Body of pancreas (tissue), 4 donors: Measurements from ENCODE around the gene SBK1. TPM values are rescaled to one million over a fixed set of nuclear protein-coding genes. Genes with fewer than 3 reads are reported as not detected.

Experiments used
- ATAC-seq: fragments of 150-250 bp; one replicate; pipeline ENCODE4 v1.9.1; 2016
- DNase-seq, 4 donors: peaks; one replicate each; pipeline ENCODE4 v3.0.0-alpha.2; 2019
- H3K27ac ChIP-seq, 4 donors: fragments of 200-600 bp; sonication (generic); 1 replicate in 3 of 4; 2 replicates in 1 of 4; pipeline versions ENCODE4 v1.5.1 to v1.6.1; 2016 to 2019; ENCODE audit warnings: mild to moderate bottlenecking in 1 of 4, mixed read lengths in 1 of 4, moderate library complexity in 1 of 4
- H3K27me3 ChIP-seq, 2 donors: fragments of 200-600 bp; sonication (generic); one replicate each; pipeline ENCODE4 v1.6.0; 2016; ENCODE audit warnings: mild to moderate bottlenecking in 1 of 2
- H3K36me3 ChIP-seq, 2 donors: fragments of 200-600 bp; sonication (generic); replicated peaks in 1 of 2; 2 replicates each; pipeline ENCODE4 v1.5.1; 2016; ENCODE audit warnings: low read depth in 2 of 2; ENCODE audit not compliant: insufficient read depth in 1 of 2
- H3K4me1 ChIP-seq: fragments of 200-600 bp; sonication (generic); one replicate; pipeline ENCODE4 v1.6.0; 2016
- H3K4me3 ChIP-seq, 2 donors: fragments of 200-600 bp; sonication (generic); 1 replicate in 1 of 2; 2 replicates in 1 of 2; pipeline ENCODE4 v1.5.1; 2016 to 2019
- H3K9me3 ChIP-seq, 3 donors: fragments of 200-600 bp; sonication (generic); 1 replicate in 2 of 3; 2 replicates in 1 of 3; pipeline ENCODE4 v1.5.1; 2016
- POLR2A ChIP-seq, 3 donors: fragments of 450-650 bp; IDR thresholded peaks; one replicate each; pipeline ENCODE4 v1.6.1; 2016; ENCODE audit warnings: antibody characterized with exemption in 3 of 3, mild to moderate bottlenecking in 2 of 3
- WGBS, 2 donors: methylation state at CpG; one replicate each; pipeline ENCODE4 v1.1.5; 2017; 5-methylcytosine and 5-hydroxymethylcytosine counted together
- intact Hi-C: fragments of 100-400 bp; cut with DNase I; formaldehyde crosslinking; loops from one replicate; pipeline ENCODE4 v1.15.1; 2023
- total RNA-seq, 2 donors: library from RNA; depleted of rRNA; stranded (reverse); fragments of >200 nt; gene quantifications; one replicate each; pipeline ENCODE4 v1.1.0, GENCODE V29; 2016
- TF ChIP-seq, protein P1 (sequence below), 7 experiments: fragments of 450-650 bp in 4 of 7; fragments of 200-600 bp in 3 of 7; sonication (generic) in 3 of 7; IDR thresholded peaks; one replicate each; pipeline ENCODE4 v1.5.1; 2016 to 2019; ENCODE audit warnings: antibody characterized with exemption in 7 of 7

The SBK1 gene
- total RNA-seq, 2 donors from 2014 or later: 1.3 to 2.6 TPM

DNA sequence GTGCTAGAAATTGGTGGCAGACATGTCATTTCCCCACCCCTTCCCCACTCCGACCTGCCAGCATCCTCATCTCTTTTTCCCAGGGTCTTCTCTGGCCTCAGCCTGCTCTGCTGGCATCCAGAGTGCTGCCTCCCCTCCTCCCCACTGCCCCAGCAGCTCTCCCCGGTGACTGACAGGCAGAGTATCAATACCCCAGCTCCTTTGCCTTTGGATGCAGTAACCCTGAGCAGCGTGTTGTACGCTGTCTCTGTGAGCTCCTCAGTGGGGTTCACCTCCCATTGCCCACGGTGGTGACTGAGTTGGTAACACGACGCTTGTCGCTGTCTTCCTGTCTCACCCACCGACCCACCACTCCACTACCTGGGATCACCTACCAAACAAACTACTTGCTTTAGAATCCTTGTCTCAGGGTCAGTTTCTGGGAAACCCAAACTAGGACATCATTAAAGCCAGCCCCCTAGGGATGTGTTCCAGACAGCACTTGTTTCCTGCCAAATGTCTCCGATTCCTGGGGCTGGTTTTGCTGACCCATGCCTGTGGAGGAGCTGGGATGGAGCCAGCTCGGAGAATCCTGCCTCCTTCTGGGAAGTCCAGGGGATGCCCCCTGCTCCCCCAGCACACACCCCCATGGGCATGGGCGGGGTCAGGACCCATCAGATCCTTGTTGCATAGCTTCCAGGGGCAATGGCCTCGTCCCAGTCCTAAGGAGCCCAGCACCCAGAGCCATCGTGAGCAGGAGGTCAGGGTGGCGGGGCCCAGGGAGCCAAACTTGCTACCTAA is 8.3 kb upstream of the SBK1 start:
- H3K9me3 ChIP-seq: no peaks in the 10 kb centered on the region
- DNase-seq (no peak), ATAC-seq (no peak)
- peaks cover 9% of the 10 kb centered on the region for H3K4me1 ChIP-seq
- no peak overlapping the region for H3K27ac ChIP-seq
- 78 to 81% methylated on average over 10 to 15 of the region's 15 CpGs for WGBS, 2 donors
- intact Hi-C loops: no loop called here
- H3K36me3 ChIP-seq: no peaks in the 10 kb centered on the region
- no peaks in the 10 kb centered on the region for H3K27me3 ChIP-seq
- TF ChIP-seq POLR2A (IDR thresholded peaks at IDR 0.05): no peak
- TF ChIP-seq, protein P1, sequence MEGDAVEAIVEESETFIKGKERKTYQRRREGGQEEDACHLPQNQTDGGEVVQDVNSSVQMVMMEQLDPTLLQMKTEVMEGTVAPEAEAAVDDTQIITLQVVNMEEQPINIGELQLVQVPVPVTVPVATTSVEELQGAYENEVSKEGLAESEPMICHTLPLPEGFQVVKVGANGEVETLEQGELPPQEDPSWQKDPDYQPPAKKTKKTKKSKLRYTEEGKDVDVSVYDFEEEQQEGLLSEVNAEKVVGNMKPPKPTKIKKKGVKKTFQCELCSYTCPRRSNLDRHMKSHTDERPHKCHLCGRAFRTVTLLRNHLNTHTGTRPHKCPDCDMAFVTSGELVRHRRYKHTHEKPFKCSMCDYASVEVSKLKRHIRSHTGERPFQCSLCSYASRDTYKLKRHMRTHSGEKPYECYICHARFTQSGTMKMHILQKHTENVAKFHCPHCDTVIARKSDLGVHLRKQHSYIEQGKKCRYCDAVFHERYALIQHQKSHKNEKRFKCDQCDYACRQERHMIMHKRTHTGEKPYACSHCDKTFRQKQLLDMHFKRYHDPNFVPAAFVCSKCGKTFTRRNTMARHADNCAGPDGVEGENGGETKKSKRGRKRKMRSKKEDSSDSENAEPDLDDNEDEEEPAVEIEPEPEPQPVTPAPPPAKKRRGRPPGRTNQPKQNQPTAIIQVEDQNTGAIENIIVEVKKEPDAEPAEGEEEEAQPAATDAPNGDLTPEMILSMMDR (IDR thresholded peaks at IDR 0.05): no peak
- no peak overlapping the region for H3K4me3 ChIP-seq

GRCh38 chr16:28285649-28286048 is 6.7 kb upstream of the SBK1 start:
- no peaks in the 10 kb centered on the region for H3K9me3 ChIP-seq
- 56 to 74% methylated on average over 8 to 9 of the region's 9 CpGs for WGBS, 2 donors
- intact Hi-C loops: no loop called here
- H3K4me1 ChIP-seq: peaks cover 13% of the 10 kb centered on the region
- TF ChIP-seq POLR2A (IDR thresholded peaks at IDR 0.05): no peak
- TF ChIP-seq, protein P1 (IDR thresholded peaks at IDR 0.05): no peak
- H3K27me3 ChIP-seq: no peaks in the 10 kb centered on the region
- no peak overlapping the region for H3K27ac ChIP-seq
- DNase-seq (no peak), ATAC-seq (no peak)
- no peak overlapping the region for H3K4me3 ChIP-seq
- no peaks in the 10 kb centered on the region for H3K36me3 ChIP-seq

DNA sequence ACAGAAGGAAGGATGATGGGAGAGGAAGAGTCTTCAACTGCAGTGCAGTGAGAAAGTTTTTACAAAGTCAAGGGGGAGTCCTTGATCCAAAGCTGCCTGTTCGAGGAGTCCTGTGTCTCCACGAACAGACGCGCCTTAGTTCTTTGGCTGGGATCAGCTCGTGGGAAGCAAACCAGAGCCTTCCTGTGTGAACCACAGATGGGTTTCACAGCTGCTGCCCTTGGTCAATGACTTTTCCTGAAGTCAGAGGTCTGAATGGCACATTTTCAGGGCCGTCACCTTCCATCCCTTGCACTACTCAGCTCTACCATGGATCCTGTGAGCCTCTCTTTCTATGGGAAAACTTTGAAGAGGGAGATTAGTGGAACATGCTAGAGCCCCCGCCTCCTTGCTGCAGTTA is 4.2 kb upstream of the SBK1 start:
- 29 to 33% methylated on average over 7 of the region's 7 CpGs for WGBS, 2 donors
- H3K4me3 ChIP-seq: no peak overlapping the region
- no peaks in the 10 kb centered on the region for H3K9me3 ChIP-seq
- H3K27me3 ChIP-seq: no peaks in the 10 kb centered on the region
- TF ChIP-seq POLR2A (IDR thresholded peaks at IDR 0.05): no peak
- TF ChIP-seq, protein P1 (IDR thresholded peaks at IDR 0.05): no peak
- DNase-seq (peak; percentile 26 to 61 (median 50)), ATAC-seq (no peak)
- no peaks in the 10 kb centered on the region for H3K36me3 ChIP-seq
- no peak overlapping the region for H3K27ac ChIP-seq
- H3K4me1 ChIP-seq: peaks cover 21% of the 10 kb centered on the region
- intact Hi-C loops: no loop called here

- Histone ChIP-seq H3K9me3 (no peaks in the 10 kb centered on the region), H3K4me3 (no peak overlapping the region), H3K27ac (peak overlapping the region in 1 of 4 donors; percentile 39), H3K4me1 (peaks cover 31% of the 10 kb centered on the region), H3K27me3 (no peaks in the 10 kb centered on the region), H3K36me3 (no peaks in the 10 kb centered on the region)
- intact Hi-C loops: no loop called here
- ATAC-seq (no peak), DNase-seq (no peak)
- 34 to 67% methylated on average over 3 of the region's 3 CpGs for WGBS, 2 donors
- TF ChIP-seq POLR2A (IDR thresholded peaks at IDR 0.05): no peak
- TF ChIP-seq, protein P1 (IDR thresholded peaks at IDR 0.05): no peak
Observed at GRCh38 chr16:28289048-28289447, 3.3 kb upstream of the SBK1 start.
